ENCODE data around the gene TOP2B.

DNA sequence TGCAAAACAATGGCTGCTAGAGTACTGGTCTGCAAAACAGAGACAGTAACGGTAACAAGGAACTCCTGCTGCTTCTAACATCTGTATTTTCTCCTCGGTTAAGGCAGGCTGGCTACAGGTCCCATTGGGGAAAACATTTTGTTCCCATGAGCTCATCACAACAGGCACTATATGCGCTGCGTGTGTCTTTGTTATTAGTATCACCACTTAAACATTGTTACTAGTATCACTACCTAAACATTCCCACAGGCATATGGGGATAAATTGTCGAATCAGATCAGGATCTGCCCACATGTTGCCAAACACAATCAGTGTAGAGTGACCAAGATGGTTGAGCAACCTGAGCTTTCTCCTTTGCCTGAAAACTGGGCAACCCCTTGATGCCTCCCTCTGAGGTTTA, 77.2 kb downstream of the TOP2B start:
- TF ChIP-seq TEAD2 (tag; IDR thresholded peaks at IDR 0.05) (no peak), NELFE (IDR thresholded peaks at IDR 0.05; ENCODE audit: insufficient read depth, insufficient read length) (no peak), SUPT5H (IDR thresholded peaks at IDR 0.05) (no peak), MCM7 (IDR thresholded peaks at IDR 0.05) (no peak), RAD21 (CRISPR knock-in tag; conservative IDR thresholded peaks at IDR 0.05 in 1 of 2, IDR thresholded peaks at IDR 0.05 in 1 of 2) (no peak), KLF16 (IDR thresholded peaks at IDR 0.05) (no peak)
- TF ChIP-seq, protein P1, sequence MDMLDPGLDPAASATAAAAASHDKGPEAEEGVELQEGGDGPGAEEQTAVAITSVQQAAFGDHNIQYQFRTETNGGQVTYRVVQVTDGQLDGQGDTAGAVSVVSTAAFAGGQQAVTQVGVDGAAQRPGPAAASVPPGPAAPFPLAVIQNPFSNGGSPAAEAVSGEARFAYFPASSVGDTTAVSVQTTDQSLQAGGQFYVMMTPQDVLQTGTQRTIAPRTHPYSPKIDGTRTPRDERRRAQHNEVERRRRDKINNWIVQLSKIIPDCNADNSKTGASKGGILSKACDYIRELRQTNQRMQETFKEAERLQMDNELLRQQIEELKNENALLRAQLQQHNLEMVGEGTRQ (CRISPR knock-in tag; IDR thresholded peaks at IDR 0.05) = no peak
